DMS53 (cell line): ENCODE results near the gene LIN54.
"Not testable (repeated sequence)": the region's sequence is repeated elsewhere in the genome, so short reads cannot be mapped to it uniquely, and the experiment has no call there.

ENCODE experiments used
- DNase-seq: peaks from one replicate; lab custom pipeline; 2025; lab: John Stamatoyannopoulos, UW

The LIN54 gene

DNA sequence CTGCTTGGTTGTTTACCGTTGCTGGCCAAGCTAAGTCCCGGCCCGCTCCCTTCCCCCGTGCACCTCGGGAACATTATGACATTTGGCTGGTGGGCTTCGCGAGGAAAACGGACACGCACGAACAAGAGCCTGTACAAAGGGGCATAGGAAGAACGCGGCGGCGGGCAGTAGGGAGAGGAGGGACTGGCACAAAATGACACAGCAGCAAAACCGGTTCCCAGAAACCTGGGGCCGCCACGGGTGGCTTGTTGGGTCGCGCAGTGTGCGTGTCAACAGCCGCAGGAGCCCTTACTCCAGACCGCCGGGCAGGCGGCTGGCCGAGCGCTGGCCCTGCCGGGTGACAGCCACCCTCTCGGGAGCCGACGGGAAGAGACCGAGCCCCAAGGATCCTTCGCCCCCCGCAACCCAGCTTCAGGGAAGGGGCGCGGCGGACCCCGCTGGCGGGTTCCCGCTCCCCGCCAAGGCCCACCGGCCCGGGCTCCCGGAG is 1.6 kb upstream of the LIN54 start:
- peak; percentile 79 for DNase-seq

DNA sequence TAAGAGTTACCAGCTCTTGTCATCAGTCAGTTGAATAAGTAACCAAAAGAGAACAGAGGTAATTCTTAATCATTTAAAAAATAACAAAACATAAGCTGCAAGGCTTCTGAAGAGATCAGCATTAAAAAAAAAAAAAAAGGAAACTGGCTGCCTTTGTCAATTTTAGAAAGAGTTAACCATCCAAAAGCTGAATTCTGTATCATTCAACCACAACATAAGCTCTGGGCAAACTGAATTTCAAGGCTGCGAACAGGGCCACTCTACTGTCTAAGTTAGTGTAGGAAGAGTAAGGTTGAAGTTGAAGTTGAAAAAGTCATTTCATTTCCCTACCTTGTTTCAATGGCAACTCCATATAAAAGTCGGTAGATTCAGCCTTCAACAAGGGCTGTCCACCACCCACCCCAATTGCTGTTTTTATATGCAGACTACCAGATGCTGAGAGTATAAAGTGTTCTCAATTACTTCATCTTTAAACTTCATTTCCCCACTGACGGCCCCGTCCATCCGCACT is 1.1 kb upstream of the LIN54 start:
- DNase-seq, result peak; percentile 54

DNA sequence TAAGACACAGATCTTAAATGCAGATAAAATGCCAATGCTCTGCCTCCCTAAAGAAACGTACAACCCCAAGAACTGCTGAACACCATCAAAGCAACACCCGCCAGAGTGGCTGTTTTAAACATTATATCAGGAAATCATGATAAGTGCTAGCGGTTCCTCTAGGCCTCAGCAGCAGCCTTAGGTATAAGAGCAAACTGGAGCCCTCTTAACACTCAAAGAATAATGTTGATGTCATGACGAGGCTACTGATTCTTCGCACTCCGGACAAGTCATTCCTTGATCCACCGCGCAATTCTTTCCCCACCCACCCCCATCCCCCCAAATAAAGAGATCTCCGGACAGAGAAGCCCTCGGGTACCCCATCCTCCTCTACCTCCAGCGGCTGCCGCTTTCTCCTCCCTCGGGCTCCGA is 507 bp downstream of the LIN54 start:
- peak; percentile 52 for DNase-seq

DNA sequence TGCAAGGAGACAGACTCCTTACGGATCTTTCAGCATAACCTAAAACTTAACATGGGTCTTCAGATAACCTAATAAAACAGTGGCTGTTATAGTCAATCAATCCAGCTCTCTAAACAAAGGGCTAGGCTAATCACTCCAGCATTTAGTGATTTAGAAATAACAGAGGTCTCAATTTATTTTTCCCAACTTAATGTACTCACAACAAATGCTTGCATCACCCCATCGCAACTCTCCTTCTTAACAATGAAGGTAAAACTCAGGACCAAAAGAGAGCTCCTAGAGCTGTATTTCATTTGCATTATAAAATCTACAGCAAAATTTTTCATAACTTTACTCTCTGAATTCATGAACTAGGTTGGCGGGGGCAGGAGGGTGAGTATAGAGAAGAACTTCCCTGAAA is 1.1 kb downstream of the LIN54 start:
- DNase-seq, result no peak

DNA sequence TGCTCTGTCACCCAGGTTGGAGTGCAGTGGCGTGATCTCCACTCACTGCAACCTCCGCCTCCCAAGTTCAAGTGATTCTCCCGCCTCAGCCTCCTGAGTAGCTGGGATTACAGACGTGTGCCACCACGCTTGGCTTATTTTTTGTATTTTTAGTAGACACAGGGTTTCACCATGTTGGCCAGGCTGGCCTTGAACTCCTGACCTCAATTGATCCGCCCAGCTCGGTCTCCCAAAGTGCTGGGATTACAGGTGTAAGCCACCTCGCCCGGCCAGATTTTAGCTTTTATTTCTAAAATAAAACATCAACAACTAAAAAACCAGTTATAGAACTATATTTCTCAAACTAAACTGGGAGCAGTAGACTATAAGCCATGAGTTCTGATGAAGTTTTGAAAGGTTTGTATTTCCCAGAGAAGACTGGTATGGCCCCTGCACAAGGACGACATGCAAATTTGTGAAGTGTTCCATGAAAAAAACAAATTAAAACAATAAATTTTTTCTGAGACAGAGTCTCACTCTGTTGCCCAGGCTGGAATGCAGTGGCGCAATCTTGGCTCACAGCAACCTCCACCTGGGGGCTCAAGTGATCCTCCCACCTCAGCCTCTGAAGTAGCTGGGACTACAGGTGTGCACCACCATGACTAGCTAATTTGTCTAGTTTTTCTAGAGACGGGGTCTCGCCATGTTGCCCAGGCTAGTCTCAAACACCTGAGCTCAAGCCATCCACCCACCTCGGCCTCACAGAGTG is 7.4 kb downstream of the LIN54 start:
- not testable (repeated sequence) for DNase-seq

DNA sequence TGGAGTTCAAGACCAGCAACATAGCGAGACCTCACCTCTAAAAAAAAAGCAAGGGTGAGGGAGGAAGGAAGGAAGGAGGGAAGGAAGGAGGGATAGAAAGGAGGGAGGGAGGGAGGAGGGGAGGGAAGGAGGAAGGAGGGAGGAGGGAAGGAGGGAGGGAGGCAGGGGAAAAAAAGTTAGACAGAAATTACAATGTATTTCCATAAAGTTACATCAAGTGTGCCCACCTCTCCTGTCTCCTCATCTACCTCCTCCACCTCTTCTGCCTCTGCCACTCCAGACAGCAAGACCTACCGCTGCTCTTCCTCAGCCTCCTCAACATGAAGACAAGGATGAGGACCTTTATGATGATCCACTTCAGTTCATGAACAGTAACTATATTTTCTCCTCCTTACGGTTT is 8.3 kb downstream of the LIN54 start:
- no peak for DNase-seq

DNA sequence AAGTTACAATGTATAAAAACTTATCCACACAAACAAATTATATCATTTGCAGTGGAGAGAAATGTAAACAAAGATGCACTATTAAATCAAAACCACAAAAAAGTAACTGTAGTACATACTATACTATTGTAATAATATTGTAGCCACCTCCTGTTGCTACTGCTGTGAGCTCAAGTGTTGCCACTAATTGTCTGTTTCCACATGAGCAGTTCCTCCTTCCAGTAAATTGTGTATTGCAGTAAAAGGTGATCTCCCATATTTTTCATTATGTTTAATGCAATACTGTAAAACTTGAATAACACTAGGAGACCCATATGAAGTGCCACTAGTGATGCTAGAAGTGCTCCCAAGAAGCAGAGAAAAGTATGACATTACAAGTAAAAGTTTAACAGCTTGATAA is 11.7 kb downstream of the LIN54 start:
- no peak for DNase-seq

DNA sequence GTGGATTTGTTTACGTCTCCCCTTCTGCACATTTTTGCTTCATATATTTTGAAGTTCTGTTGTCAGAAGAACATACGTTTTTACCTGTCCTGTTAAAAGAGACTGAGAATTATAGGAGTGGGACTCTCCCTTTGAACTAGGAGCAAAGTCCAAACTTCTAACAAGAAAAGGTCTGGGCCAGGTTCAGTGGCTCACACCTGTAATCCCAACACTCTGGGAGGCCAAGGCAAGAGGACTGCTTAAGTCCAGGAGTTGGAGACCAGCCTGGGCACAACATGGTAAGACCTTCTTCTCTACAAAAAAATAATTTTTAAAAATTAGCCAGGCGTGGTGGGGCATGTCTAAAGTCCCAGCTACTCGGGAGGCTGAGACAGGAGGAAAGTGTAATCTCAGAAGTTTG is 15.8 kb downstream of the LIN54 start:
- no peak for DNase-seq

DNA sequence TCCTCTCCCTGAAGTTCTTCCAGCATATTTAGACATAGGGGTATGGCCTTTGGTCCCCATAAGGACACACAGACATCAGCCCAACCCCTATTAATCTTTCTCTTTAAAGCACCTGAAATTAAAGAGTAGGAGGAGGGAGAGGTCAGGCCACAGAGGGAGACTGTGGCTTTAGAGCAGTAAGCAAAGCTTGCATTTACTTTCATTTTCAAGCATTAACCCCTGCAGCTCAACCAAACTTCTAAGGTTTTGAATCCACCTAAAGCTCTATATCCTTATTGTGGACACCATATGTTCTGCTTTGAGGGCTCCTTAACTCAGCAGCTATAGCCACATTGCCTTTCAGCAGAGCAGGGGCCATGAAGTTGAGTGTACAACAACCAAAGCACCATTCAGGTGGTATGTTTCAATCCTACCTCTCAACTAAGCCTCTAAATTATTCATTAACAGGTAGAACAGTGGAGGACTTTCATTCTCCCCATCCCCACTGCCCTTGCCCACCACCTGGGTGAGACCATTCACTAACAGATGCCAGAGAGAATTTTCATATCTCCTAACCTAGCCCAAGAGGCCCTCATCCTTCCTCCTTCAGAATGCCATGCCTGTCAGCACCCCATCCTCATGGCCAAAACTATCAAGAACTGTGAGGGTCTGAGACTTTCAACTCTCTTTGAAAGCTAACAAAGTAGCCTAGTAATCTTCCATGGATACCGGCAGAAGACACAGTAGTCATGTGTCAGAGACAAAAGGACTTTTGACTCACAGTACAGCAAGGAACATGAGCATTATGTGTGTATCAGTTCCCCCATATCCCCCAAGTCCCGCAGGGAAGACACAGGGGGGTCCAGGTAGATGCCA is 20.8 kb downstream of the LIN54 start:
- DNase-seq, result peak; percentile 2

DNA sequence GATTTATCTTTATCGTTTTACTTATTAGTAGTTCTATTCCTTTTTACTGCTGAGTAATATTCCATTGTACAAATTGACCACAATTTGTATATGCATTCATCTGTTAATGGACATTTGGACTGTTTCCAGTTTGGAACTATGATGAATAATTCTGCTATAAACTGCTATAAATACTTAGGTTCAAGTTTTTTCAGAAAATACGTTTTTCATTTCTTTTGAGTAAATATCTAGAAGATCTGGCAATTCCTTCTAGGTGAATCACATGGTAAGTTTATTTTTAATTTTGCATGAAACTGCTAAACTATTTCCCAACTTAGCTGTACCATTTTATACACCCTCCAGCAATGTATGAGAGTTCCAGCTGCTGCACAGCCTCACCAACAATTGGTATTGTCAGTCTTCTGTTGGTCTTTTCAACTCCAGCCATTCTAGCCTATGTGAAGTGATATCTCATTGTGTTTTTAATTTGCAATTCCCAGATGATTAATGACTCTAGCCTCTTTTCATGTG is 22.2 kb downstream of the LIN54 start:
- no peak for DNase-seq

DNA sequence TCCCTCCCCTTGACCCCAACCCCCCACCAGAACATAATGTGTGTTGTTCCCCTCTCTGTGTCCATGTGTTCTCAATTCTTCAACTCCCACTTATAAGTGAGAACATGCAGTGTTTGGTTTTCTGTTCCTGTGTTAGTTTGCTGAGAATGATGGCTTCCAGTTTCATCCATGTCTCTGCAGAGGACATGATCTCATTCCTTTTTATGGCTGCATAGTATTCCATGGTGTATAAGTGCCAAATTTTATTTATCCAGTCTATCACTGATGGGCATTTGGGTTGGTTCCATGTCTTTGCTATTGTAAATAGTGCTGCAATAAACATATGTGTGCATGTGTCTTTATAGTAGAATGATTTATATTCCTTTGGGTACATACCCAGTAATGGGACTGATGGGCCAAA is 23.1 kb downstream of the LIN54 start:
- DNase-seq, result not testable (repeated sequence)

DNA sequence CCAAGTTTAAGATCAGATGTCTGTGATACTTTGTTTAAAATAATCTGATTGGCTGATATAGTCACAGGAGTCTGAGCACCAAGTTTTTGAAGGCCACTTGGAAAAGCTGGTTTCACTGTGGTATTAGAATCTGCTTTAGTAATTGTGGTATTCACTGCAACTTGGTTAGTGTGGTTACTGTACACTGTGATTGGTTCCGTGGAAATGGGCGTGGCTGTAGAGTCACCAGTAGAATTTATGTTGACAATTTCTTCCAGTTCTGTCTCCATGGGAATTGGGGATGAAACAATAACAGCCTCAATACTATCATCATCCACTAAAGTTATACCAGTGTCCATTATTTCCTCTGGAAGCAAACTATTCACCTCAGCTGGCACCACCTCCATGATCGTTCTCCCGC is 26.2 kb downstream of the LIN54 start:
- peak; percentile 18 for DNase-seq

DNA sequence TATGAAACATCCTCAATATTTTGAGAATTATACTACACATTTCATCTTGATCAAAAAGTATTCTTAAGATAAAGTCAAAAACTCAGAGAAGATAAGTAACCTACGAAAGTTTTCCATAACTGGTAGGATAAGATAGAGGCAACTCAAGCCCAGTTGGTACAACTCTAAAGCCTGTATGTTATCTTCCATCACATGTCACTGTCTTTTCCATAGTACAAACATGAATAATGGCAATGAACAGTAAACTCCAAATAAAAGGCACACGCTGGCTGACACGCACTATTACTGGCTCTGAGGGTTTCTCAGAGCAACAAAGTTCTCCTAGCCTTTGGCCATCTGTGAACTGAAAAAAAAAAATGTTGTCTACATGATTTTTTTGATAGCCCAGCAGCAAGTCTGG is 27.2 kb downstream of the LIN54 start:
- DNase-seq, result no peak

DNA sequence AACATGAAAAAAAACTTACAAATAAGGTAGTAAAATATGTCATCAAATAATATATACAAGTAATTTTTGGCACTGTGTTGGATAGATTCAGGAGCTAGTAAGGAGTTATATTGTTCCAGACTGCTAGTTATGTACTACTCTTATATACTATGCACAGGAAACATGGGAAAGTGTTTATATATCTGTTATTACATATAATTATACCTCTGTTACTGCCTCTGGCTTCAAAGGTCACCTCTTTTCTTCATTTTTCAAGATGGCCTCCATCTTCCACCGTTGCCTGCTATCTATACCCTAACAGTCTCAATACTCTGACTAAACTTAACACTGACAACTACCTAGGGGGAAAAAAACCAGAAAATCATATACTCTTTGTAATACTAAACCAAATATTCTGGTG is 29.5 kb downstream of the LIN54 start:
- no peak for DNase-seq

DNA sequence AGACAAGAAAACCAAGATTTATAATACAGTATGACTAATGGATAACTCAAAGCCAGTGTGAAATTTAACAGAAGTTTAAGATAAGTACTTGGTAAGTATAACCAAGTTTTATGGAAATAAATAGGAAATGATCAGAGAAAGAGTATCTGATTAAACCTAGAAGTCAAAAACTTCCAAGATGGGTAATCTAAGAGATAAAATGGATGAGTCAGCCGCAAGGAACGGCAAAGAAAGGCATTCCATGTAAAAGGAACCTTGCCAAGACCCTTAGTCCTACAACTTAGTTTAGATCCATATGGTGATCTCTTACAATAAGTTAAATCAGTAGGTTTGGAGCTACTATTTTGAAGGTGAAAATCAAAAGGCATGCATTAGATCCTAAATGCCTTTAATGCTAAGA is 34.8 kb downstream of the LIN54 start:
- no peak for DNase-seq

DNA sequence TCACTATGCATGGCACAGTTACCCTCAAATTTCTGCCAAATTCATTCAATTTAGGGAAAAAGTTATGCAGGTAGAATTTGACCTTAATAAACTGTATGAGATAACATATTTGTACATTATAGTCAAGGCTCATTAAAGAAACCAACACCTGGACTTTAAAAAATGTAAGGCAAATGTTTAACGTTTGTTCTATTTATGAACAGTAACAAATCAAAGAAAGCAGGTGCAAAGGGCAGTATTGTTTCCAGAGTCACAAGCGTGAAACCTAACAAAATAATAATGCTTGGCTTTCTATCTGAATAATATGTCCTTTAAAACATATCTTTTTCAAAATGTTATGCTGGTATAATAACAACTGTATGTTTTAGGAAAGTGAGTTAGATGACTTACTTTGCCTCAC is 41.2 kb downstream of the LIN54 start:
- peak; percentile 2 for DNase-seq

DNA sequence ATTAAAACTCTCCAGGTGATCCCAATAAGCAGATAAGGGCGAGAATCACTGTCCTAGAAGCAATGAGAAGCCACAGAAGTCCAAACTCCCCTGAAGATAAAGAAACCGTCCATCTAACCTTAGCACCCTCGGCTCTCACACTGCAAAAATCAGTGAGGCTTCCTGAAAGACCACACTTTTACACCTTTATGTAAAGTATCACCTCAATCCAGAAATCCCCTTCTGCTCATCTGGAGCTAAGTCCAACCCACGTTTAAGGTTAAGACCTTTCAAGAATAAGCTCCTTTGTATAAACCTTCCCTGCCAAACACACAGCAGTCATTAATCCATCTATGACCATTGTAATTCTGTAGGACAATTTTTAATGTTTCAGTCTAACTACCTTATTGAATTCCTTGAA is 41.7 kb downstream of the LIN54 start:
- no peak for DNase-seq

DNA sequence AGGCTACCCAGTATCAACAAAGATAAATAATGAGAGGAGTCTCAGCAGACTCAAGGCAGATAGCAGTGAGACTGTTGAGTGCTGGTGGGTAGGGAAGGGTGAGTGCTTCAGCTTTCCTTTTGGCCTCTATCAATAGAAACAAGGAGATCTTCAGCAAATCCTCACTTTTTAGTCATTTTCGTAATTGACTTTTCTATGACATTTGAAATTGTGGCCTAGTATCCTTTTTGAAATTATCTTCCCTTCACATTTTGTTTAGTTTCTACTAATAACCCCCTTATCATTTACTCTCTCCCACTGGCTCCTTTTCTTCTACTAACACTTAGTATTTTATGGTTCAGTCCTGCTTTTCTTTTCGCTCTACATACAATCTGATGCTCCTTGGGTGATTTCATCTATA is 44.9 kb downstream of the LIN54 start:
- no peak for DNase-seq

DNA sequence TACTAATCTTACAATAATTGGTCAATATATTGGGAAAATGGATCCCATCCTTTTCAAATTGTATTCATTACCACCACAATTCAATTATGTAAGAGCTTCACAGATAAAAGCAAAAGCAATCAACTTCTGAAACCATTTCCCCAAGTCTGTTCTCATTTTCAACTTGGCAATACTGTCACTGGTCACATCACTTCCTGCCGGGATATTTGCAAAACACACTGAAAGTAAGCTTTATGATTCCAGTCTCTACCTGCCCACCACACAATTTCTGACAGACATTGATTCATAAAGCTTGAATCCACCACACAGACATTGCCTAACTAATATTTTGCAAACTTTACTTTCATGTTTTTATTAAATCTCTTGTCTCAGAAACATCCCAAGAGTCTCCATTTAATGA is 53.6 kb downstream of the LIN54 start:
- DNase-seq, result no peak

DNA sequence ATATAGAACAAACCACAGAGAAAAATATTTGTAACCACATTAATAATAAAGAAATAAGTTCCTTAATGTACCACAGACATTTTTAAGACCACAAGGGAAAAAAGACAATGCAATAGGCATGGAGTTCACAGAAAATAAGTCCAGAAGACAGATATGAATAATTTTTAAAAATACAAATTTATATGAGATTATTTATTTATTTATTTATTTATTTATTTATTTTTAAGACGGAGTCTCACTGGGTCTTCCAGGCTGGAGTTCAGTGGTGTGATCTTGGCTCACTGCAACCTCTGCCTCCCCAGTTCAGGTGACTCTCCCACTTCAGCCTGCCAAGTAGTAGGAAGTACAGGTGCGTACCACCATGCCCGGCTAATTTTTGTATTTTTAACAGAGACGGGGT is 56.4 kb downstream of the LIN54 start:
- no peak for DNase-seq

DNA sequence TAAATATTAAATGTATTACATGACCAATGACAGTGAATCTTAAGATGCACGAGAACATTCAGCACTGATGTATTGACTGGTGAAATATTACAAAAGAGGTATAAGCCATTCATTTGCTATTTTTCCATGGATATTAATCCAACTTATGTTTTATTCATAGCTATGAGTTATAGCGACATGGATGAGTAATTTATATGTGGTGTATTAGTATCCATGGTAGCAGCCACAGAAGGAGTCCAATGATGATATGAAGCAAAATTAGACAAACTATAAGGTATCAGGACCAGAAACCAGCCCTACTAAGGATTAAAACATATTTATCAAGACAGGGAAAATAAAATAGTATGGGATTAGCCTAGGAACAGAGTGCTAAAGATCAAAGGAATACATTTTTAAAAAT is 59.4 kb downstream of the LIN54 start:
- DNase-seq, result no peak

DNA sequence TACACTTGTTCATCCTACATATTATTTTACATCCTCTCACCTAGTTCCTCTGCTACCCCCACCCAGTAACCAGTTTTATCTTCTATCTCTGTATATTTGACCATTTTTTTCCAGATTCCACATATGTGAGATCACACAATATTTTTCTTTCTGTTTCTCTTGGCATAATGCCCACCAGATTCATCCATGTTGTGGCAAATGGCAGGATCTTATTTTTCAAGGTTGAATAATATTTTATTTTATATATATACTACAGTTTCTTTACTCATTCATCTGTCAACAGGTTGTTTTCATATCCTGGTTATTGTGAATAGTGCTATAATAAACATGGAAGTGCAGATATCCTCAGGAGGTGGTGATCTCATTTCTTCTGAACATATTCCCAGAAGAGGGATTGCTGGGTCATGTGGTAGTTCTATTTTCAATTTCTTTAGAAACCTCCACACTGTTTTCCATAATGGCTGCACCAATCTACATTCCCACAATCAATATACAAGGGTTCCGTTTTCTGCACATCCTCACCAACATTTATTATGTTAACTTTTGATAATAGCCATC is 61.9 kb downstream of the LIN54 start:
- DNase-seq, result peak; percentile 1

DNA sequence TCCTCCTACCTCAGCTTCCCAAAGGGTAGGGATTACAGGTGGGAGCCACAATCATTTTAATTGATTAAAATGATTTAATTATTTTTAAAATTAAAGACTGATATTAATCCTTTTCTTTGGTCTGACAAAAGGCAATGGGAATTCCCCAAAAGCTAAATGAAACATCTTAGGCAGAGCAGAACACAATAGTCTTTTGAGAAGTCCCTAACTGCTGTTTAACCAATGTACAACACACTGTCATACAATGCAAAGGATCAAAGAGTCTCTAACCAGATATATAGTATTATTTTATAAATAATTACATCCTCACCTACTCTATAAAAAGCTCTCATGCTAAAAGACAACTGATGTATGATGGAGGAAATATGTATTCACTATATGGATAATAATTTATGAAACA is 63.1 kb downstream of the LIN54 start:
- no peak for DNase-seq
